ENCODE measurements around the gene TAF11.

TAF11 gene

DNA sequence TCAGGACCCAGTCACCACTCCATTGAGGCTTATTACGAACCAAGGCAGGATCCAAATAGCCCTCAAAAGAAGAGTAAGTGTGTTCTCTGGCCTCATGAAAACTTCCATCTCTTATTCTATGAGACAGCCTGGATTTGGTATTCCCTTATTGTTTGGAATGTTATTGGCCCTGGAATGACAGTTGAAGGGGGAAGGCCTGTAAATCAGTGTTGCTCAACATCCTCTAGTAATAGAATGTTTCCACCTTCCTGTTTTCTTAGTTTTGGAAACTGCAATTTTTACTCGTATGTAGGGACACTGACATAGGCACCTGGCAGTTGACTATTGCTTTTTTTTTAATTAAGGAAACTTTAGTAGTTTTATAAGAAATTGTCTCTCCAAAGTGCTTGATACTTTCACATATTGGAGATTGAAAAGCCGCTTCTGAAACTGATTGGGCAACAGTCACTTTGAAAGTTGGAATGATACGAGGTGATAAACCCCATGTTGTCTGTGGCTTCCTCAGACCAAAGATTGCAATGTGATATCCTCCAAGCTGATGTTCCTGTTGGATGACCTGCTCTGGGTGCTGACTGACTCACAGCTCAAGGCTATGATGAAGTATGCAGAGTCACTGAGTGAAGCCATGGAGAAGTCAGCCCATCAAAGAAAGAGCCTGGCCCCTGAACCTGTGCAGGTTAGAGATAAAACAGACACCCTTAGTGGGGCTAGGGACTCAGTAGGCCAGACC, 52.9 kb downstream of the TAF11 start:
- TF ChIP-seq, protein P1, sequence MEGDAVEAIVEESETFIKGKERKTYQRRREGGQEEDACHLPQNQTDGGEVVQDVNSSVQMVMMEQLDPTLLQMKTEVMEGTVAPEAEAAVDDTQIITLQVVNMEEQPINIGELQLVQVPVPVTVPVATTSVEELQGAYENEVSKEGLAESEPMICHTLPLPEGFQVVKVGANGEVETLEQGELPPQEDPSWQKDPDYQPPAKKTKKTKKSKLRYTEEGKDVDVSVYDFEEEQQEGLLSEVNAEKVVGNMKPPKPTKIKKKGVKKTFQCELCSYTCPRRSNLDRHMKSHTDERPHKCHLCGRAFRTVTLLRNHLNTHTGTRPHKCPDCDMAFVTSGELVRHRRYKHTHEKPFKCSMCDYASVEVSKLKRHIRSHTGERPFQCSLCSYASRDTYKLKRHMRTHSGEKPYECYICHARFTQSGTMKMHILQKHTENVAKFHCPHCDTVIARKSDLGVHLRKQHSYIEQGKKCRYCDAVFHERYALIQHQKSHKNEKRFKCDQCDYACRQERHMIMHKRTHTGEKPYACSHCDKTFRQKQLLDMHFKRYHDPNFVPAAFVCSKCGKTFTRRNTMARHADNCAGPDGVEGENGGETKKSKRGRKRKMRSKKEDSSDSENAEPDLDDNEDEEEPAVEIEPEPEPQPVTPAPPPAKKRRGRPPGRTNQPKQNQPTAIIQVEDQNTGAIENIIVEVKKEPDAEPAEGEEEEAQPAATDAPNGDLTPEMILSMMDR (IDR thresholded peaks at IDR 0.05), result no peak

DNA sequence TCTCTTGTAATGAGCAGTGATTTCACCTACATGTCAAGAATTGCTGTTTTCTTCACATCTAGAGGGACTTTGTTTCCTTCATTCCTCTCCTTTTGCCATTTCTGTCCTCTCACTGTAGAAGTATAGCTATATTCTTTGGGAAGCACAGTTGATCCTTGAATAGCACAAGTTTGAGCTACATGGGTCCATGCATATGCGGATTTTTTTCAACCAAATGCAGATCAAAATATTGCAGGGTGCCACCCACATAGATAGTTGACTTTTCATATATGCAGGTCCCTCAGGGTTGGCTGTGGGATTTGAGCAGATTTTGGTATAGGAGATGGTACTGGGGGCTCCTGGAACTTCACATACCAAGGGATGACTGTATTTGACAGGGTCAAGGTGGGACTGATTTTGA, 54.9 kb downstream of the TAF11 start:
- TF ChIP-seq, protein P1 (IDR thresholded peaks at IDR 0.05), result no peak

DNA sequence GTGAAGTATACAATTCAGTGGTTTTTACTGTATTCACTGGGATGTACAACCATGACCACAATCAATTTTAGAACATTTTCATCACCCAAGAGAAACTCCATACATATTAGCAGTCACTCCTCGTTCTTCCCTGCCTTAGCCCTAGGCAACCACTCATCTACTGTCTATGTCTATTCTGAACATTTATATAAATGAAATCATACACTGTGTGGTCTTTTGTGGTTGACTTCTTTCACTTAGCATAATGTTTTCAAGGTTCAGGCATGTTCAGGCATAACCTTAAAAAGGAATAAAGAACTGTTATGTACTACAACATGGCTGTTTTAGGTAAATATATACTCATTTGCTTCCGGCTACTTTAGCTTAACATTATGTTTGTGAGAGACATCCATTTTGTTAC, 58.7 kb downstream of the TAF11 start:
- TF ChIP-seq, protein P1 (IDR thresholded peaks at IDR 0.05), result no peak

Data from LNCAP (cell line).